GM12891 (cell line): ENCODE data around the gene HDLBP.

ENCODE experiments used
- POLR2A ChIP-seq: IDR thresholded peaks from 2 replicates; pipeline ENCODE4 v1.6.1; 2011; ENCODE audit warnings: low read depth, low read length, control low read depth
- POLR2AphosphoS5 ChIP-seq: IDR thresholded peaks from 2 replicates; pipeline ENCODE4 v1.6.1; 2011; ENCODE audit warnings: low read depth, low read length, control low read depth
- TAF1 ChIP-seq: IDR thresholded peaks from 2 replicates; pipeline ENCODE4 v1.6.1; 2011; ENCODE audit warnings: low read depth, low read length, control low read depth

DNA sequence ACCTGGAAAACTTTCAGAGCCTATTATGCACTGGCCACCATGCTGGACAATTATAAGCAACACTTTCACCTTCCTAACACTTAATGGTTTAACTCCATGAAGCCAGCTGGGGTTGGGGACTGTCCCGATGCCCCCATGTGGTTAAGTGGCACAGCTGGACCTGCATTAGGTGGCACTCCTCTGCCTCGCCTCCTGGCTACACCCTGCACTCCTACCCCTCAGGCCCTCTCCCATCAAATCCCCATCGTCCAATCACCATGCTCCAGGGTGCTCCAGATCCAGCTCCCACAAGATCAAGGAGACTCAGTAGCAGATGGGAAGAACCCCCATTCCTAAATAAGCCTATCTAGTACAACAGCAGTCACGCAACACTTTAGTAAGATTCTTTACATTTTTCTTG, 53.8 kb downstream of the HDLBP start:
- TF ChIP-seq POLR2A (no peak), TAF1 (no peak), POLR2AphosphoS5 (no peak)
